ENCODE results near the gene LONP2. TPM values are rescaled to one million over a fixed set of nuclear protein-coding genes. Genes with fewer than 3 reads are reported as not detected.

The LONP2 gene
- total and polyA plus RNA-seq, 5 donors from 2014 or later: 29.1 to 72.9 (median 36.2) TPM

GRCh38 chr16:48262631-48263030 lies 18.5 kb downstream of the LONP2 start:
- peaks cover 75% of the 10 kb centered on the region for H3K36me3 ChIP-seq (ENCODE audit: control insufficient read depth, insufficient read depth, low read length)
- ATAC-seq (ENCODE audit: low read depth in 2 of 2): no peak
- no peak overlapping the region for H3K27ac ChIP-seq (ENCODE audit: insufficient read depth, low read length, poor library complexity, severe bottlenecking)
- H3K27me3 Mint-ChIP-seq: no peaks in the 10 kb centered on the region
- H3K27me3 ChIP-seq (ENCODE audit: control insufficient read depth, insufficient read depth, low read length): no peaks in the 10 kb centered on the region
- no peak overlapping the region for H3K4me3 ChIP-seq (ENCODE audit: low read depth, low read length)
- peaks cover 61% of the 10 kb centered on the region for H3K36me3 Mint-ChIP-seq
- H3K27ac Mint-ChIP-seq: no peak overlapping the region
- no peak for DNase-seq
- peaks cover 0 to 8% (median 0%) of the 10 kb centered on the region in 7 donors for H3K9me3 Mint-ChIP-seq
- peaks cover 7 to 18% (median 12%) of the 10 kb centered on the region in 4 donors for H3K4me1 Mint-ChIP-seq
- no peaks in the 10 kb centered on the region for H3K9me3 ChIP-seq (ENCODE audit: control insufficient read depth in 2 of 2, low read length in 2 of 2)
- H3K4me1 ChIP-seq (ENCODE audit: control insufficient read depth, insufficient read depth, low read length, poor library complexity, severe bottlenecking): no peaks in the 10 kb centered on the region
- no peak overlapping the region for H3K4me3 Mint-ChIP-seq

GRCh38 chr16:48269011-48269410 lies 24.9 kb downstream of the LONP2 start:
- H3K36me3 ChIP-seq (ENCODE audit: control insufficient read depth, insufficient read depth, low read length): peaks cover 63% of the 10 kb centered on the region
- H3K27ac ChIP-seq (ENCODE audit: insufficient read depth, low read length, poor library complexity, severe bottlenecking): no peak overlapping the region
- ATAC-seq (ENCODE audit: low read depth in 2 of 2) (no peak), DNase-seq (no peak)
- no peaks in the 10 kb centered on the region for H3K4me1 ChIP-seq (ENCODE audit: control insufficient read depth, insufficient read depth, low read length, poor library complexity, severe bottlenecking)
- H3K27me3 ChIP-seq (ENCODE audit: control insufficient read depth, insufficient read depth, low read length): no peaks in the 10 kb centered on the region
- Mint-ChIP-seq H3K27me3 (no peaks in the 10 kb centered on the region), H3K4me3 (no peak overlapping the region), H3K4me1 (peaks cover 7 to 12% (median 9%) of the 10 kb centered on the region in 4 donors), H3K36me3 (peaks cover 34% of the 10 kb centered on the region), H3K27ac (peak overlapping the region in 2 of 3 donors; percentile 26 to 56), H3K9me3 (peaks cover 0 to 2% (median 0%) of the 10 kb centered on the region in 7 donors)
- no peak overlapping the region for H3K4me3 ChIP-seq (ENCODE audit: low read depth, low read length)
- no peaks in the 10 kb centered on the region for H3K9me3 ChIP-seq (ENCODE audit: control insufficient read depth in 2 of 2, low read length in 2 of 2)

- DNase-seq: no peak
- Histone ChIP-seq H3K36me3 (ENCODE audit: control insufficient read depth, insufficient read depth, low read length) (peaks cover 61% of the 10 kb centered on the region), H3K4me3 (ENCODE audit: low read depth, low read length) (no peak overlapping the region), H3K27ac (ENCODE audit: insufficient read depth, low read length, poor library complexity, severe bottlenecking) (no peak overlapping the region), H3K4me1 (ENCODE audit: control insufficient read depth, insufficient read depth, low read length, poor library complexity, severe bottlenecking) (no peaks in the 10 kb centered on the region), H3K9me3 (ENCODE audit: control insufficient read depth in 2 of 2, low read length in 2 of 2) (no peaks in the 10 kb centered on the region), H3K27me3 (ENCODE audit: control insufficient read depth, insufficient read depth, low read length) (no peaks in the 10 kb centered on the region)
- Mint-ChIP-seq H3K27ac (no peak overlapping the region), H3K9me3 (no peaks in the 10 kb centered on the region), H3K27me3 (no peaks in the 10 kb centered on the region), H3K36me3 (peaks cover 30% of the 10 kb centered on the region), H3K4me1 (peaks cover 0 to 18% (median 11%) of the 10 kb centered on the region in 4 donors), H3K4me3 (no peak overlapping the region)
- no peak for ATAC-seq (ENCODE audit: low read depth in 2 of 2)
These were observed 27.6 kb downstream of the LONP2 start for GRCh38 chr16:48271728-48272127.

- H3K4me1 Mint-ChIP-seq: peaks cover 5 to 28% (median 10%) of the 10 kb centered on the region in 4 donors
- H3K4me1 ChIP-seq (ENCODE audit: control insufficient read depth, insufficient read depth, low read length, poor library complexity, severe bottlenecking): no peaks in the 10 kb centered on the region
- no peaks in the 10 kb centered on the region for H3K9me3 ChIP-seq (ENCODE audit: control insufficient read depth in 2 of 2, low read length in 2 of 2)
- H3K36me3 Mint-ChIP-seq: peaks cover 39% of the 10 kb centered on the region
- no peaks in the 10 kb centered on the region for H3K9me3 Mint-ChIP-seq
- no peak overlapping the region for H3K27ac ChIP-seq (ENCODE audit: insufficient read depth, low read length, poor library complexity, severe bottlenecking)
- ATAC-seq (ENCODE audit: low read depth in 2 of 2) (no peak), DNase-seq (no peak)
- H3K27me3 Mint-ChIP-seq: no peaks in the 10 kb centered on the region
- H3K27ac Mint-ChIP-seq: no peak overlapping the region
- H3K4me3 Mint-ChIP-seq: no peak overlapping the region
- H3K27me3 ChIP-seq (ENCODE audit: control insufficient read depth, insufficient read depth, low read length): no peaks in the 10 kb centered on the region
- no peak overlapping the region for H3K4me3 ChIP-seq (ENCODE audit: low read depth, low read length)
- H3K36me3 ChIP-seq (ENCODE audit: control insufficient read depth, insufficient read depth, low read length): peaks cover 71% of the 10 kb centered on the region
These were observed 28.8 kb downstream of the LONP2 start for GRCh38 chr16:48272837-48273421.

GRCh38 chr16:48274476-48274875 lies 30.4 kb downstream of the LONP2 start:
- Mint-ChIP-seq H3K27ac (no peak overlapping the region), H3K27me3 (no peaks in the 10 kb centered on the region)
- H3K36me3 ChIP-seq (ENCODE audit: control insufficient read depth, insufficient read depth, low read length): peaks cover 70% of the 10 kb centered on the region

GRCh38 chr16:48276102-48276501 lies 32.0 kb downstream of the LONP2 start:
- H3K4me1 Mint-ChIP-seq: peaks cover 21 to 35% (median 26%) of the 10 kb centered on the region in 4 donors
- Histone ChIP-seq H3K27me3 (ENCODE audit: control insufficient read depth, insufficient read depth, low read length) (no peaks in the 10 kb centered on the region), H3K4me1 (ENCODE audit: control insufficient read depth, insufficient read depth, low read length, poor library complexity, severe bottlenecking) (no peaks in the 10 kb centered on the region), H3K36me3 (ENCODE audit: control insufficient read depth, insufficient read depth, low read length) (peaks cover 58% of the 10 kb centered on the region), H3K4me3 (ENCODE audit: low read depth, low read length) (no peak overlapping the region), H3K9me3 (ENCODE audit: control insufficient read depth in 2 of 2, low read length in 2 of 2) (no peaks in the 10 kb centered on the region), H3K27ac (ENCODE audit: insufficient read depth, low read length, poor library complexity, severe bottlenecking) (no peak overlapping the region)
- H3K9me3 Mint-ChIP-seq: no peaks in the 10 kb centered on the region
- H3K27ac Mint-ChIP-seq: no peak overlapping the region
- no peak overlapping the region for H3K4me3 Mint-ChIP-seq
- DNase-seq (no peak), ATAC-seq (ENCODE audit: low read depth in 2 of 2) (no peak)
- peaks cover 38% of the 10 kb centered on the region for H3K36me3 Mint-ChIP-seq
- no peaks in the 10 kb centered on the region for H3K27me3 Mint-ChIP-seq

More at GRCh38 chr16:48274476-48274875, 30.4 kb downstream of the LONP2 start:
- H3K4me1 Mint-ChIP-seq: peaks cover 17 to 31% (median 20%) of the 10 kb centered on the region in 4 donors
- Histone ChIP-seq H3K4me1 (ENCODE audit: control insufficient read depth, insufficient read depth, low read length, poor library complexity, severe bottlenecking) (no peaks in the 10 kb centered on the region), H3K4me3 (ENCODE audit: low read depth, low read length) (no peak overlapping the region), H3K9me3 (ENCODE audit: control insufficient read depth in 2 of 2, low read length in 2 of 2) (no peaks in the 10 kb centered on the region), H3K27ac (ENCODE audit: insufficient read depth, low read length, poor library complexity, severe bottlenecking) (no peak overlapping the region), H3K27me3 (ENCODE audit: control insufficient read depth, insufficient read depth, low read length) (no peaks in the 10 kb centered on the region)
- H3K4me3 Mint-ChIP-seq: no peak overlapping the region
- peaks cover 45% of the 10 kb centered on the region for H3K36me3 Mint-ChIP-seq
- DNase-seq: no peak
- no peaks in the 10 kb centered on the region for H3K9me3 Mint-ChIP-seq
- ATAC-seq (ENCODE audit: low read depth in 2 of 2): no peak

- H3K4me1 ChIP-seq (ENCODE audit: control insufficient read depth, insufficient read depth, low read length, poor library complexity, severe bottlenecking): no peaks in the 10 kb centered on the region
- Mint-ChIP-seq H3K9me3 (no peaks in the 10 kb centered on the region), H3K27ac (peak overlapping the region in 2 of 3 donors; percentile 15 to 42), H3K36me3 (peaks cover 38% of the 10 kb centered on the region), H3K4me1 (peaks cover 21 to 35% (median 26%) of the 10 kb centered on the region in 4 donors), H3K4me3 (no peak overlapping the region), H3K27me3 (no peaks in the 10 kb centered on the region)
- ATAC-seq (ENCODE audit: low read depth in 2 of 2): no peak
- no peak overlapping the region for H3K27ac ChIP-seq (ENCODE audit: insufficient read depth, low read length, poor library complexity, severe bottlenecking)
- no peaks in the 10 kb centered on the region for H3K9me3 ChIP-seq (ENCODE audit: control insufficient read depth in 2 of 2, low read length in 2 of 2)
- no peak overlapping the region for H3K4me3 ChIP-seq (ENCODE audit: low read depth, low read length)
- no peak for DNase-seq
- H3K36me3 ChIP-seq (ENCODE audit: control insufficient read depth, insufficient read depth, low read length): peaks cover 49% of the 10 kb centered on the region
- no peaks in the 10 kb centered on the region for H3K27me3 ChIP-seq (ENCODE audit: control insufficient read depth, insufficient read depth, low read length)
These were observed 33.1 kb downstream of the LONP2 start for GRCh38 chr16:48277158-48277557.

- Mint-ChIP-seq H3K9me3 (peaks cover 0 to 2% (median 0%) of the 10 kb centered on the region in 7 donors), H3K36me3 (peaks cover 44% of the 10 kb centered on the region)
These were observed 35.1 kb downstream of the LONP2 start for GRCh38 chr16:48279199-48279598.

More at GRCh38 chr16:48279199-48279598, 35.1 kb downstream of the LONP2 start:
- no peak overlapping the region for H3K4me3 ChIP-seq (ENCODE audit: low read depth, low read length)
- H3K36me3 ChIP-seq (ENCODE audit: control insufficient read depth, insufficient read depth, low read length): peaks cover 44% of the 10 kb centered on the region
- ATAC-seq (ENCODE audit: low read depth in 2 of 2) (no peak), DNase-seq (no peak)
- Mint-ChIP-seq H3K27ac (peak overlapping the region in 2 of 3 donors; percentile 22 to 60), H3K4me3 (no peak overlapping the region), H3K27me3 (no peaks in the 10 kb centered on the region), H3K4me1 (peaks cover 24 to 42% (median 31%) of the 10 kb centered on the region in 4 donors)
- no peak overlapping the region for H3K27ac ChIP-seq (ENCODE audit: insufficient read depth, low read length, poor library complexity, severe bottlenecking)
- H3K27me3 ChIP-seq (ENCODE audit: control insufficient read depth, insufficient read depth, low read length): no peaks in the 10 kb centered on the region
- no peaks in the 10 kb centered on the region for H3K4me1 ChIP-seq (ENCODE audit: control insufficient read depth, insufficient read depth, low read length, poor library complexity, severe bottlenecking)
- H3K9me3 ChIP-seq (ENCODE audit: control insufficient read depth in 2 of 2, low read length in 2 of 2): no peaks in the 10 kb centered on the region

Measured in CD4-positive, CD25-positive, alpha-beta regulatory T cell (primary cell).